GM23248 (cell line): ENCODE measurements around the gene FAM50B. TPM values are rescaled to one million over a fixed set of nuclear protein-coding genes. Genes with fewer than 3 reads are reported as not detected.

Experiments
- DNase-seq: peaks from one replicate; pipeline ENCODE4 v3.0.0-alpha.2; 2015
- H2AFZ ChIP-seq: fragments of 200-600 bp; sonication (generic); 2 replicates; pipeline ENCODE4 v1.6.1; 2016; ENCODE audit warnings: antibody characterized with exemption
- H3F3A ChIP-seq: fragments of 200-600 bp; sonication (generic); 2 replicates; pipeline ENCODE4 v1.6.1; 2016; ENCODE audit warnings: mild to moderate bottlenecking, antibody characterized with exemption, mixed run types; ENCODE audit not compliant: insufficient read depth
- H3K27ac ChIP-seq: fragments of 200-600 bp; sonication (generic); 2 replicates; pipeline ENCODE4 v1.5.1; 2016; ENCODE audit warnings: mild to moderate bottlenecking
- H3K27me3 ChIP-seq: fragments of 200-600 bp; sonication (generic); replicated peaks from 2 replicates; pipeline ENCODE4 v1.6.1; 2016; ENCODE audit warnings: mild to moderate bottlenecking; ENCODE audit not compliant: insufficient read depth
- H3K36me3 ChIP-seq: fragments of 200-600 bp; sonication (generic); 2 replicates; pipeline ENCODE4 v1.6.1; 2016; ENCODE audit warnings: low read depth, mild to moderate bottlenecking
- H3K4me1 ChIP-seq: fragments of 200-600 bp; sonication (generic); 2 replicates; pipeline ENCODE4 v1.6.1; 2016; ENCODE audit warnings: mild to moderate bottlenecking; ENCODE audit not compliant: insufficient read depth
- H3K4me2 ChIP-seq: fragments of 200-600 bp; sonication (generic); one replicate; pipeline ENCODE4 v1.6.1; 2016; ENCODE audit warnings: mild to moderate bottlenecking; ENCODE audit not compliant: unreplicated experiment
- H3K4me3 ChIP-seq: fragments of 200-600 bp; sonication (generic); 2 replicates; pipeline ENCODE4 v1.5.1; 2016; ENCODE audit warnings: mild to moderate bottlenecking
- H3K79me2 ChIP-seq: fragments of 200-600 bp; sonication (generic); 2 replicates; pipeline ENCODE4 v1.6.1; 2016; ENCODE audit warnings: mild to moderate bottlenecking; ENCODE audit not compliant: insufficient read depth
- H3K9ac ChIP-seq: fragments of 200-600 bp; sonication (generic); 2 replicates; pipeline ENCODE4 v1.6.1; 2016; ENCODE audit warnings: mild to moderate bottlenecking
- H3K9me2 ChIP-seq: fragments of 200-600 bp; sonication (generic); 2 replicates; pipeline ENCODE4 v1.6.1; 2016; ENCODE audit warnings: mixed run types, mild to moderate bottlenecking, moderate library complexity; ENCODE audit not compliant: insufficient read depth
- H3K9me3 ChIP-seq: fragments of 200-600 bp; sonication (generic); one replicate; pipeline ENCODE4 v1.6.1; 2017; ENCODE audit warnings: low read depth
- H4K20me1 ChIP-seq: fragments of 200-600 bp; sonication (generic); 2 replicates; pipeline ENCODE4 v1.6.0; 2016; ENCODE audit not compliant: insufficient read depth
- EZH2 ChIP-seq: fragments of 200-600 bp; sonication (generic); IDR thresholded peaks from 2 replicates; pipeline ENCODE4 v1.6.1; 2018; ENCODE audit warnings: antibody characterized with exemption, mild to moderate bottlenecking; ENCODE audit not compliant: insufficient read depth, poor library complexity, severe bottlenecking
- EZH2phosphoT487 ChIP-seq: fragments of 200-600 bp; sonication (generic); IDR thresholded peaks from 2 replicates; pipeline ENCODE4 v1.6.1; 2018; ENCODE audit warnings: antibody characterized with exemption, moderate library complexity, mild to moderate bottlenecking, low read depth; ENCODE audit not compliant: insufficient read depth
- WGBS, 2 experiments: methylation state at CpG; one replicate each; pipeline ENCODE4 v1.1.6; 2015 to 2017; ENCODE audit warnings: low lambda C conversion rate in 2 of 2, low coverage in 1 of 2; ENCODE audit errors: missing lambda C conversion rate in 2 of 2; 5-methylcytosine and 5-hydroxymethylcytosine counted together
- in situ Hi-C: fragments of 300-500 bp; cut with MboI; formaldehyde crosslinking; loops from 2 replicates; pipeline ENCODE4 v1.15.0; 2020
- polyA plus RNA-seq: library from polyadenylated mRNA; unstranded; fragments of >200 nt; fragmentation: Nextera tagmentation; extraction: Ambion mirVana; gene quantifications from 2 replicates; pipeline ENCODE4 v1.2.1, GENCODE V29; 2016
- total RNA-seq: library from RNA; depleted of rRNA; stranded (reverse); fragments of >200 nt; shearing (Covaris generic); gene quantifications from 2 replicates; pipeline ENCODE4 v1.2.3, GENCODE V29; 2014; rRNA removed

The FAM50B gene
- total and polyA plus RNA-seq, 2 experiments from 2014 or later, result 7.6 to 12.1 TPM

DNA sequence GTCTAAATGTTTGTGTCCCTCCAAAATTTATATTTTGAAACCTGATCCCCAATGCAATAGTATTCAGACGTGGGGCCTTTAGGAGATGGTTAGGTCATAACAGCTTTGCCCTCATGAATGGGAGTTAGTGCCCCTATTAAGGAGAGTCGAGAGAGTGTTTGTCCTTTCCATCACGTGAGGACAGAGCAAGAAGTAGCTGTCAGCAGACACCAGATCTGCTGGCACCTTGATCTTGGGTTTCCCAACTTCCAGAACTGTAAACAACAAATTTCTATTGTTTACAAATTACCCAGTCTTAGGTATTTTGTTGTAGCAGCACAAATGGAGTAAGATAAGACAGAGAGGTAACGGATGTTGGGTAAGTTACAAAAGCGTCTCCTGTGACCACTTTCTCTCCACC, 46.6 kb downstream of the FAM50B start:
- Histone ChIP-seq H3K4me2 (no peak overlapping the region), H4K20me1 (no peaks in the 10 kb centered on the region), H3F3A (0 out of 2 replicates have a peak, but pooled peaks cover 3% of the 10 kb centered on the region), H3K4me3 (no peak overlapping the region), H3K27me3 (no peaks in the 10 kb centered on the region), H2AFZ (no peak overlapping the region), H3K9me3 (no peaks in the 10 kb centered on the region), H3K79me2 (no peaks in the 10 kb centered on the region), H3K9me2 (no peaks in the 10 kb centered on the region), H3K36me3 (no peaks in the 10 kb centered on the region), H3K4me1 (no peaks in the 10 kb centered on the region; the same call in 1 of the 2 replicates), H3K9ac (no peak overlapping the region), H3K27ac (no peak overlapping the region)
- TF ChIP-seq EZH2, result no peak
- no peak for TF ChIP-seq EZH2phosphoT487
- in situ Hi-C loops, result no loop called here
- DNase-seq, result no peak
- 87% methylated on average over 5 of the region's 5 CpGs for WGBS, 2 experiments

DNA sequence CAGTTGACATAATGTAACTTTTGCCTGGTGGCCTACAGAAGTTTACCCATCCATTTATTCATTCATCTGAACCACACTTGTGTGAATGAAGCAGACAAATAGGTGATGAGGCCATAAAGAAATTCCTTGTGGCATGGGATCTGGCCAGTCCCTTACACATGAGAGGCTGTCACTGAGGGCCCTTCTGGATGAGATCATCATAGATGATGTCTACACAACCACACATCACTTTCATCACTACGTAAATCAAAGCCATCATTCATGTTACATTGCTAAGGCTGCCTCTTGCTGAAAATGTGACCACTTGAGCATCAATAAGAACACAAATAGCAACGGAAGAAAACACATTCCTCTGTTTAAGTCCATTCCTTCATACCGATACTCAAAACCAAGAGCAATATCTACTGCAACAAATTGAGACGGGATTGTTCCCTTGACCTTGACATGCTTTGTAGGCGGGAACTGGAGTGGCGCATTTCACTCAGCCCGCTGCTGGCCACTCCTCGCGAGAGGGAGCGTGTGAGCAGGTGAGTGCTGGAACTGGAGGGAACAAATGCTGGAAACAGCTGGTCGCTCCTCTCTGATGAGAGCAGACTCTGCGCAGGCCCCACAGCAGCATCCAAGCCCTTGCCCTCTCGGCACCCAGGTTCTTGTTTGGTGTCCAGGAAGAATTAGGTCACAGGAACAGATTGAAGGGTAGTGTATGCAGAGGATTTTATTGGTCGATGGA, 49.3 kb downstream of the FAM50B start:
- no peaks in the 10 kb centered on the region for H3K36me3 ChIP-seq
- H3F3A ChIP-seq, result no peaks in the 10 kb centered on the region
- no peaks in the 10 kb centered on the region for H4K20me1 ChIP-seq
- WGBS, 2 experiments, result 80 to 82% methylated on average over 14 of the region's 14 CpGs
- no peak overlapping the region for H3K4me3 ChIP-seq
- in situ Hi-C loops, result no loop called here
- no peaks in the 10 kb centered on the region for H3K9me3 ChIP-seq
- H3K9ac ChIP-seq, result no peak overlapping the region
- DNase-seq, result peak; percentile 36
- no peak overlapping the region for H3K27ac ChIP-seq
- H3K79me2 ChIP-seq, result no peaks in the 10 kb centered on the region
- no peaks in the 10 kb centered on the region; the same call in 1 of the 2 replicates for H3K4me1 ChIP-seq
- no peak overlapping the region for H3K4me2 ChIP-seq
- H2AFZ ChIP-seq, result no peak overlapping the region
- no peaks in the 10 kb centered on the region for H3K27me3 ChIP-seq
- TF ChIP-seq EZH2phosphoT487, result no peak
- no peak for TF ChIP-seq EZH2
- no peaks in the 10 kb centered on the region for H3K9me2 ChIP-seq

DNA sequence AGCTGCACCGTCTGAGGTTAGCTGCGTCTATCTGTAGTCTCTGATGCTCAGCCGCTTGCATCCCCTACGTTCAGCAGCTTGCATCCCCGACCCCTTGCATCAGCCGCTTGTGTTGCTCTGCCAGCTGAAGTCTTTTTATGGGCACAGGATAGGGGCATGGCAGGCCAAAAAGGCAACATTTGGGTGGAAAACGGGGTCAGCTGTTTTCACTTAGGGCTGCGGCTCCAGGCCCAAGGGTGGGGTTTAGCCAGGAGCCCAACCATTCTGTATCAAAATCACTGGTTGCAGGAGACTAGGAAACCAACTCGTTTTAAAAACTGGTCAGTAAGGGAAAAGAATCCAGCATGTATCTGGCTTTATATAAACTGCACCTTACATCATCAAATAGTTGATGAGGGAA, 49.9 kb downstream of the FAM50B start:
- in situ Hi-C loops, result no loop called here
- no peak overlapping the region for H3K27ac ChIP-seq
- no peak overlapping the region for H3K9ac ChIP-seq
- H2AFZ ChIP-seq, result no peak overlapping the region
- H3K9me3 ChIP-seq, result no peaks in the 10 kb centered on the region
- H3K4me3 ChIP-seq, result no peak overlapping the region
- 33 to 47% methylated on average over 9 of the region's 9 CpGs for WGBS, 2 experiments
- no peaks in the 10 kb centered on the region for H3K9me2 ChIP-seq
- no peaks in the 10 kb centered on the region for H3K36me3 ChIP-seq
- DNase-seq, result peak; percentile 6
- no peak overlapping the region for H3K4me2 ChIP-seq
- H3F3A ChIP-seq, result no peaks in the 10 kb centered on the region
- no peaks in the 10 kb centered on the region for H3K27me3 ChIP-seq
- H3K4me1 ChIP-seq, result no peaks in the 10 kb centered on the region; the same call in 1 of the 2 replicates
- no peaks in the 10 kb centered on the region for H3K79me2 ChIP-seq
- no peaks in the 10 kb centered on the region for H4K20me1 ChIP-seq
- TF ChIP-seq EZH2, result no peak
- no peak for TF ChIP-seq EZH2phosphoT487

DNA sequence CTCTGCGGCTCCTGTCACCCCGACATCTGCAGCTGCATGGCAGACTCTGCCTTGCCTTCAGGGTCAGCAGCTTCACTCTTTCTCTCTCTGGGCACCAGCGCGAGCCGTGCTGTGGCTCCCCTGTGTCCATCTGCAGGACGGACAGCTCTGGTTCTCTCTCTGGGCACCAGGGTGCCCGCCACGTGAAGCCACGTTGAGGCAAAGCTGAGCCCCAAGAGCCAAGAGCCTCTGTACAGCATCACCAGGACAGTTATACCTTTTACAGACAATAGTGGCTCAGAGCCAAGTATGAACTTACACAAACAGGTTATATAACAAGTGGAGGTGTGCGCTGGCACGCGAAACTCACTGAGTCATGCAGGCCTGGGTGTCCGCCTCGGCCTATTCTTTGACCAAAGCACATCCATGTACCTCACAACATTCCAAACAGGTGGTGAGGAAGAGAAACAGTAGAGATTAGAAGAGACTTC, 50.8 kb downstream of the FAM50B start:
- TF ChIP-seq EZH2 (no peak), EZH2phosphoT487 (no peak)
- no peaks in the 10 kb centered on the region for H3K36me3 ChIP-seq
- H3K4me1 ChIP-seq, result no peaks in the 10 kb centered on the region; the same call in 1 of the 2 replicates
- 90 to 93% methylated on average over 14 of the region's 14 CpGs for WGBS, 2 experiments
- no peak for DNase-seq
- H3K79me2 ChIP-seq, result no peaks in the 10 kb centered on the region
- H2AFZ ChIP-seq, result no peak overlapping the region
- no peak overlapping the region for H3K4me2 ChIP-seq
- no peaks in the 10 kb centered on the region for H4K20me1 ChIP-seq
- no peak overlapping the region for H3K4me3 ChIP-seq
- no peaks in the 10 kb centered on the region for H3K27me3 ChIP-seq
- no peaks in the 10 kb centered on the region for H3K9me3 ChIP-seq
- H3K9me2 ChIP-seq, result no peaks in the 10 kb centered on the region
- H3K27ac ChIP-seq, result no peak overlapping the region
- in situ Hi-C loops, result no loop called here
- H3F3A ChIP-seq, result no peaks in the 10 kb centered on the region
- H3K9ac ChIP-seq, result no peak overlapping the region

Other genes with a start within 250 kb of the FAM50B start
- gene PXDC1, start 97.7 kb upstream of the FAM50B start, total RNA-seq, result 167 and 192 TPM in 2 replicates
- gene PXDC1, start 97.7 kb upstream of the FAM50B start, polyA plus RNA-seq, result 122 and 135 TPM in 2 replicates
- not detected in 2 replicates for gene FAM217A, start 229.8 kb downstream of the FAM50B start, total RNA-seq
- not detected in 2 replicates for gene FAM217A, start 229.8 kb downstream of the FAM50B start, polyA plus RNA-seq